ENCODE data around the gene EIF2D.

GRCh38 chr1:206654828-206655227, 42.6 kb upstream of the EIF2D start:
- TF ChIP-seq POLR2AphosphoS5 (IDR thresholded peaks at IDR 0.05) (no peak), CTCF (IDR thresholded peaks at IDR 0.05) (no peak), POLR2A (IDR thresholded peaks at IDR 0.05; ENCODE audit: low read depth) (no peak)
